Fibroblast of mammary gland (primary cell): Measurements from ENCODE around the gene BORCS5.

Experiments
- DNase-seq: peaks from one replicate; pipeline ENCODE4 v3.0.0-alpha.2; 2010; ENCODE audit warnings: low read depth
- H3K4me3 ChIP-seq: 2 replicates; pipeline ENCODE4 v1.5.1; 2011; ENCODE audit warnings: low read depth, mild to moderate bottlenecking, low read length, moderate library complexity; ENCODE audit not compliant: control insufficient read depth
- CTCF ChIP-seq: conservative IDR thresholded peaks from 2 replicates; pipeline ENCODE4 v1.5.1; 2011; ENCODE audit warnings: low read depth, low read length, inconsistent platforms; ENCODE audit not compliant: control insufficient read depth, insufficient read depth

The BORCS5 gene

GRCh38 chr12:12445882-12446181, 89.0 kb downstream of the BORCS5 start:
- H3K4me3 ChIP-seq, result no peak overlapping the region
- no peak for DNase-seq
- TF ChIP-seq CTCF, result no peak

GRCh38 chr12:12446786-12447185, 89.9 kb downstream of the BORCS5 start:
- no peak for DNase-seq
- H3K4me3 ChIP-seq, result no peak overlapping the region
- TF ChIP-seq CTCF, result no peak

- no peak overlapping the region for H3K4me3 ChIP-seq
- no peak for DNase-seq
- TF ChIP-seq CTCF, result no peak
Observed at GRCh38 chr12:12447236-12447635, 90.4 kb downstream of the BORCS5 start.

GRCh38 chr12:12447837-12448236, 91.0 kb downstream of the BORCS5 start:
- no peak for DNase-seq
- H3K4me3 ChIP-seq, result no peak overlapping the region
- TF ChIP-seq CTCF, result no peak

GRCh38 chr12:12449533-12450025, 92.7 kb downstream of the BORCS5 start:
- no peak overlapping the region for H3K4me3 ChIP-seq
- peak; percentile 49 for DNase-seq
- TF ChIP-seq CTCF, result no peak

- H3K4me3 ChIP-seq, result no peak overlapping the region
- TF ChIP-seq CTCF, result no peak
- no peak for DNase-seq
Observed at GRCh38 chr12:12450043-12450471, 93.2 kb downstream of the BORCS5 start.

- H3K4me3 ChIP-seq, result no peak overlapping the region
- TF ChIP-seq CTCF, result no peak
- no peak for DNase-seq
Observed at GRCh38 chr12:12451098-12451497, 94.2 kb downstream of the BORCS5 start.
